ENCODE results near the gene MRPL54.

- TF ChIP-seq CTCF (conservative IDR thresholded peaks at IDR 0.05 in 1 of 2, IDR thresholded peaks at IDR 0.05 in 1 of 2; ENCODE audit: extremely low read depth in 1 of 2, insufficient read depth in 1 of 2, low read depth in 1 of 2, low read length in 2 of 2) (no peak), EZH2 (IDR thresholded peaks at IDR 0.05; ENCODE audit: borderline replicate concordance, low read length) (no peak)
Observed at GRCh38 chr19:3768015-3768747, 5.7 kb downstream of the MRPL54 start.

Measured in mammary epithelial cell (primary cell).